WERI-Rb-1 (cell line): ENCODE data around the gene NPHP4.

Source experiments
- DNase-seq: peaks from one replicate; pipeline ENCODE4 v3.0.0-alpha.2; 2020
- H3K27ac ChIP-seq: fragments of 250-450 bp; sonication (Bioruptor Pico); 2 replicates; pipeline ENCODE4 v1.5.1; 2020; ENCODE audit warnings: mild to moderate bottlenecking, moderate library complexity
- H3K27me3 ChIP-seq: fragments of 250-450 bp; sonication (Bioruptor Pico); 2 replicates; pipeline ENCODE4 v1.5.1; 2021; ENCODE audit warnings: mild to moderate bottlenecking, low read depth, moderate library complexity; ENCODE audit not compliant: insufficient read depth, severe bottlenecking
- H3K36me3 ChIP-seq: fragments of 250-450 bp; sonication (Bioruptor Pico); 2 replicates; pipeline ENCODE4 v1.5.1; 2020; ENCODE audit warnings: mild to moderate bottlenecking, moderate library complexity
- H3K4me3 ChIP-seq: 2 replicates; pipeline ENCODE4 v1.5.1; 2011; ENCODE audit warnings: low read depth, mild to moderate bottlenecking, control low read depth, low read length
- H3K9me3 ChIP-seq: fragments of 250-450 bp; sonication (Bioruptor Pico); 2 replicates; pipeline ENCODE4 v1.5.1; 2021; ENCODE audit warnings: mild to moderate bottlenecking, moderate library complexity; ENCODE audit not compliant: severe bottlenecking
- CTCF ChIP-seq: IDR thresholded peaks from 2 replicates; pipeline ENCODE4 v1.5.1; 2011; ENCODE audit warnings: low read depth, mild to moderate bottlenecking, control low read depth, inconsistent platforms, low read length

Gene NPHP4

GRCh38 chr1:5955479-5955977, 36.7 kb downstream of the NPHP4 start:
- H3K4me3 ChIP-seq = no peak overlapping the region
- no peak for TF ChIP-seq CTCF
- H3K27ac ChIP-seq = no peak overlapping the region
- peaks cover 65% of the 10 kb centered on the region for H3K36me3 ChIP-seq
- DNase-seq = no peak
- no peaks in the 10 kb centered on the region for H3K9me3 ChIP-seq
- H3K27me3 ChIP-seq = no peaks in the 10 kb centered on the region

GRCh38 chr1:5954964-5955363, 37.3 kb downstream of the NPHP4 start:
- Histone ChIP-seq H3K4me3 (no peak overlapping the region), H3K27me3 (no peaks in the 10 kb centered on the region), H3K36me3 (peaks cover 60% of the 10 kb centered on the region), H3K27ac (no peak overlapping the region), H3K9me3 (no peaks in the 10 kb centered on the region)
- TF ChIP-seq CTCF = no peak
- DNase-seq = no peak

GRCh38 chr1:5953386-5953785, 38.8 kb downstream of the NPHP4 start:
- no peak overlapping the region for H3K27ac ChIP-seq
- no peaks in the 10 kb centered on the region for H3K9me3 ChIP-seq
- DNase-seq = no peak
- no peak for TF ChIP-seq CTCF
- H3K27me3 ChIP-seq = no peaks in the 10 kb centered on the region
- H3K4me3 ChIP-seq = no peak overlapping the region
- H3K36me3 ChIP-seq = peaks cover 51% of the 10 kb centered on the region

- Histone ChIP-seq H3K9me3 (no peaks in the 10 kb centered on the region), H3K36me3 (peaks cover 48% of the 10 kb centered on the region), H3K27ac (no peak overlapping the region), H3K27me3 (no peaks in the 10 kb centered on the region), H3K4me3 (no peak overlapping the region)
- no peak for TF ChIP-seq CTCF
- DNase-seq = no peak
Observed at GRCh38 chr1:5951846-5952410, 40.3 kb downstream of the NPHP4 start.

- Histone ChIP-seq H3K36me3 (peaks cover 46% of the 10 kb centered on the region), H3K27ac (no peak overlapping the region), H3K4me3 (no peak overlapping the region), H3K9me3 (no peaks in the 10 kb centered on the region), H3K27me3 (no peaks in the 10 kb centered on the region)
- DNase-seq = no peak
- TF ChIP-seq CTCF = no peak
Observed at GRCh38 chr1:5950994-5951785, 41.0 kb downstream of the NPHP4 start.
